SK-N-SH treated with all-trans-retinoic acid at 6 μM for 48 hours (cell line): ENCODE results near the gene TMTC3.

Source experiments
- CREB5 ChIP-seq: fragments of 250-450 bp; sonication (Bioruptor Pico); IDR thresholded peaks from 2 replicates; pipeline ENCODE4 v1.5.1; 2020; ENCODE audit warnings: low read depth, mild to moderate bottlenecking, moderate library complexity
- GLIS3 ChIP-seq: fragments of 250-450 bp; sonication (Bioruptor Pico); IDR thresholded peaks from 2 replicates; pipeline ENCODE4 v1.5.0; 2020; ENCODE audit warnings: mild to moderate bottlenecking, moderate library complexity
- ISL1 ChIP-seq: fragments of 250-450 bp; sonication (Bioruptor Pico); IDR thresholded peaks from 2 replicates; pipeline ENCODE4 v2.1.2; 2022; ENCODE audit warnings: mild to moderate bottlenecking, moderate library complexity
- ZFP3 ChIP-seq: fragments of 250-450 bp; sonication (Bioruptor Pico); IDR thresholded peaks from 2 replicates; pipeline ENCODE4 v1.5.0; 2020; ENCODE audit warnings: mild to moderate bottlenecking, moderate library complexity
- ZFP30 ChIP-seq: fragments of 450-650 bp; formaldehyde crosslinking; IDR thresholded peaks from 2 replicates; pipeline ENCODE4 v1.5.0; 2022; ENCODE audit warnings: mild to moderate bottlenecking, moderate library complexity

GRCh38 chr12:88242571-88242925 is 100.4 kb downstream of the TMTC3 start:
- TF ChIP-seq ZFP3 (no peak), CREB5 (CRISPR knock-in tag) (no peak), GLIS3 (CRISPR knock-in tag) (no peak), ZFP30 (CRISPR knock-in tag) (no peak), ISL1 (CRISPR knock-in tag) (no peak)
